K562 (cell line): ENCODE data around the gene DUOXA2. TPM values are rescaled to one million over a fixed set of nuclear protein-coding genes. Genes with fewer than 3 reads are reported as not detected.

Experiments
- ATAC-seq: fragments of 200-7000 bp; cut with Tn5 transposase; 3 replicates; pipeline ENCODE4 v1.9.1; 2020; ENCODE audit warnings: moderate library complexity
- BruUV-seq: library from RNA; stranded (reverse); fragments of 400-500 nt; replicated peaks from 2 replicates; lab custom pipeline; 2021; lab: Mats Ljungman, UMichigan
- CTCF ChIA-PET: fragments of 300-600 bp; formaldehyde crosslinking; extraction: SDS; loops from one replicate; lab custom pipeline; 2021; ENCODE audit warnings: low intra/inter-chr PET ratio; lab: Yijun Ruan, JAX
- POLR2A ChIA-PET: fragments of 300-600, 350-650 bp; sonication (Branson Sonifier 250); formaldehyde crosslinking; extraction: SDS; loops from one replicate; lab custom pipeline; 2021; ENCODE audit warnings: antibody characterized with exemption, inconsistent platforms; lab: Yijun Ruan, JAX
- DNase-seq, 4 experiments: peaks; one replicate each; pipeline versions ENCODE4 v3.0.0 to v3.0.0-alpha.2; 2011 to 2018; ENCODE audit warnings: low spot score in 3 of 4, mixed read lengths in 3 of 4; ENCODE audit errors: extremely low read depth in 1 of 4
- FAIRE-seq: peaks from 2 replicates; lab custom pipeline; 2011; peaks lifted over from hg19 to GRCh38; lab: Jason Lieb, UNC
- H2AFZ ChIP-seq: 2 replicates; pipeline ENCODE4 v1.6.0; 2011; ENCODE audit warnings: low read depth, low read length, control low read depth, inconsistent platforms
- H3K27ac ChIP-seq: fragments of 200-600 bp; 3 replicates; pipeline ENCODE4 v1.8.0; 2011; ENCODE audit warnings: low read depth, mild to moderate bottlenecking, control low read depth, inconsistent platforms, low read length, moderate library complexity, mixed read lengths; ENCODE audit errors: extremely low read depth
- H3K27me3 ChIP-seq, 2 experiments: fragments of 300-600 bp in 1 of 2; 2 replicates in 1 of 2; 3 replicates in 1 of 2; pipeline versions ENCODE4 v1.6.0 to v1.8.0; 2011; ENCODE audit warnings: inconsistent platforms in 2 of 2, low read length in 2 of 2, mild to moderate bottlenecking in 1 of 2, mixed read lengths in 1 of 2, moderate library complexity in 1 of 2; ENCODE audit not compliant: control insufficient read depth in 2 of 2, insufficient read depth in 2 of 2
- H3K36me3 ChIP-seq: fragments of 300-600 bp; 3 replicates; pipeline ENCODE4 v1.8.0; 2011; ENCODE audit warnings: mild to moderate bottlenecking, low read length, inconsistent platforms; ENCODE audit not compliant: control insufficient read depth, insufficient read depth
- H3K4me1 ChIP-seq, 2 experiments: fragments of 200-600 bp in 1 of 2; replicated peaks in 1 of 2; 2 replicates in 1 of 2; 3 replicates in 1 of 2; pipeline versions ENCODE4 v1.5.1 to v1.8.0; 2011; ENCODE audit warnings: inconsistent platforms in 2 of 2, low read length in 2 of 2, mild to moderate bottlenecking in 1 of 2, mixed read lengths in 1 of 2, moderate library complexity in 1 of 2; ENCODE audit not compliant: control insufficient read depth in 2 of 2, insufficient read depth in 2 of 2
- H3K4me2 ChIP-seq: 2 replicates; pipeline ENCODE4 v1.6.1; 2011; ENCODE audit warnings: low read length, control low read depth, inconsistent platforms, mixed read lengths; ENCODE audit not compliant: insufficient read depth
- H3K4me3 ChIP-seq: fragments of 200-600 bp; sonication (generic), shearing (Covaris generic); 2 replicates; pipeline ENCODE4 v1.5.1; 2016; ENCODE audit warnings: control low read depth, inconsistent platforms
- H3K79me2 ChIP-seq: fragments of 200-600 bp; 3 replicates; pipeline ENCODE4 v1.8.0; 2011; ENCODE audit warnings: low read length, inconsistent platforms; ENCODE audit not compliant: control insufficient read depth, insufficient read depth
- H3K9ac ChIP-seq, 2 experiments: 2 replicates each; pipeline versions ENCODE4 v1.6.0 to v1.6.1; 2011; ENCODE audit warnings: low read depth in 2 of 2, low read length in 2 of 2, control low read depth in 1 of 2, inconsistent platforms in 1 of 2, mild to moderate bottlenecking in 1 of 2, mixed read lengths in 1 of 2; ENCODE audit not compliant: insufficient read depth in 1 of 2
- H3K9me1 ChIP-seq: one replicate; pipeline ENCODE4 v1.6.0; 2011; ENCODE audit warnings: inconsistent platforms, mild to moderate bottlenecking, low read length, moderate library complexity; ENCODE audit not compliant: control insufficient read depth, insufficient read depth
- H3K9me3 ChIP-seq: replicated peaks from 2 replicates; pipeline ENCODE4 v1.5.1; 2011; ENCODE audit warnings: low read depth, low read length, inconsistent platforms; ENCODE audit not compliant: control insufficient read depth, insufficient read depth
- H4K20me1 ChIP-seq: replicated peaks from 2 replicates; pipeline ENCODE4 v1.6.1; 2011; ENCODE audit warnings: low read length, inconsistent platforms, mixed read lengths; ENCODE audit not compliant: control insufficient read depth, insufficient read depth
- COPS2 ChIP-seq: fragments of 450-650 bp; conservative IDR thresholded peaks from 2 replicates; pipeline ENCODE4 v1.6.1; 2016; ENCODE audit warnings: mild to moderate bottlenecking, moderate library complexity
- HDAC2 ChIP-seq: fragments of 450-650 bp; IDR thresholded peaks from 2 replicates; pipeline ENCODE4 v1.6.1; 2016; ENCODE audit warnings: mild to moderate bottlenecking
- RFX1 ChIP-seq: fragments of 450-650 bp; IDR thresholded peaks from 2 replicates; pipeline ENCODE4 v1.6.1; 2016; ENCODE audit warnings: mild to moderate bottlenecking, moderate library complexity
- WGBS: fragments of 100-300 bp; shearing (Covaris generic); methylation state at CpG from one replicate; pipeline ENCODE4 v1.1.6; 2016; ENCODE audit warnings: low coverage, mixed read lengths; ENCODE audit not compliant: insufficient coverage; ENCODE audit errors: missing lambda C conversion rate; 5-methylcytosine and 5-hydroxymethylcytosine counted together
- in situ Hi-C: fragments of 300-500 bp; cut with MboI; formaldehyde crosslinking; loops from 4 replicates; pipeline ENCODE4 v1.15.0; 2018; ENCODE audit warnings: inconsistent platforms, mixed read lengths
- intact Hi-C: fragments of 100-400 bp; cut with micrococcal nuclease; formaldehyde crosslinking; loops from 2 replicates; pipeline ENCODE4 v1.14.2; 2022
- polyA plus RNA-seq, 8 experiments: library from polyadenylated mRNA; depleted of rRNA in 4 of 8; stranded (reverse) in 5 of 8; unstranded in 3 of 8; fragments of >200 nt; fragmentation: Nextera tagmentation in 2 of 8; fragmentation: Illumina TruSeq in 1 of 8; extraction: Ambion mirVana in 2 of 8; extraction: Trizol in 1 of 8; gene quantifications; 2 replicates each; pipeline versions ENCODE4 v1.2.1 to v1.2.3, GENCODE V29; 2011 to 2014; ENCODE audit warnings: inconsistent platforms in 1 of 8, missing spikeins in 1 of 8
- total RNA-seq, 7 experiments: library from RNA; depleted of rRNA in 6 of 7; stranded (reverse); fragments of >200 nt in 6 of 7; fragmentation: Illumina TruSeq in 2 of 7; extraction: Trizol in 2 of 7; gene quantifications; 2 replicates each; pipeline versions ENCODE4 v1.2.1 to v1.2.3, GENCODE V29; 2011 to 2021; ENCODE audit warnings: low replicate concordance in 1 of 7
- TF ChIP-seq, protein P1 (sequence below): fragments of 450-650 bp; IDR thresholded peaks from 2 replicates; pipeline ENCODE4 v1.7.1; 2018; ENCODE audit warnings: mild to moderate bottlenecking, low read depth; ENCODE audit not compliant: partially characterized antibody

DUOXA2 gene
- total and polyA plus RNA-seq, 9 of the 15 experiments (the other 6 are each of a cell fraction or from before 2014, with no cell fraction given), result not detected

GRCh38 chr15:45141386-45141785, 27.3 kb downstream of the DUOXA2 start:
- Histone ChIP-seq H3K79me2 (no peaks in the 10 kb centered on the region), H3K9me3 (no peaks in the 10 kb centered on the region), H3K27me3 (peaks cover 14 to 34% of the 10 kb centered on the region in 2 experiments), H3K4me2 (no peak overlapping the region), H3K9me1 (no peaks in the 10 kb centered on the region), H2AFZ (no peak overlapping the region), H3K9ac (no peak overlapping the region), H3K4me1 (peaks cover 0 to 8% of the 10 kb centered on the region in 2 experiments; a peak in 2 of 5 replicates), H3K4me3 (no peak overlapping the region), H3K27ac (no peak overlapping the region), H3K36me3 (no peaks in the 10 kb centered on the region), H4K20me1 (0 out of 2 replicates have a peak, but pooled peaks cover 3% of the 10 kb centered on the region)
- POLR2A ChIA-PET, result interaction anchor here (0.6 kb wide), 1 partner anchor 60 kb away, joined by 3 read pairs; no protein-coding TSS in a partner anchor
- no peak for DNase-seq
- intact Hi-C loops (no loop called here), in situ Hi-C loops (no loop called here)
- ATAC-seq, result no peak
- no TSS peak for BruUV-seq
- no peak for TF ChIP-seq COPS2
- no peak for TF ChIP-seq RFX1
- TF ChIP-seq HDAC2, result no peak
- TF ChIP-seq, protein P1, sequence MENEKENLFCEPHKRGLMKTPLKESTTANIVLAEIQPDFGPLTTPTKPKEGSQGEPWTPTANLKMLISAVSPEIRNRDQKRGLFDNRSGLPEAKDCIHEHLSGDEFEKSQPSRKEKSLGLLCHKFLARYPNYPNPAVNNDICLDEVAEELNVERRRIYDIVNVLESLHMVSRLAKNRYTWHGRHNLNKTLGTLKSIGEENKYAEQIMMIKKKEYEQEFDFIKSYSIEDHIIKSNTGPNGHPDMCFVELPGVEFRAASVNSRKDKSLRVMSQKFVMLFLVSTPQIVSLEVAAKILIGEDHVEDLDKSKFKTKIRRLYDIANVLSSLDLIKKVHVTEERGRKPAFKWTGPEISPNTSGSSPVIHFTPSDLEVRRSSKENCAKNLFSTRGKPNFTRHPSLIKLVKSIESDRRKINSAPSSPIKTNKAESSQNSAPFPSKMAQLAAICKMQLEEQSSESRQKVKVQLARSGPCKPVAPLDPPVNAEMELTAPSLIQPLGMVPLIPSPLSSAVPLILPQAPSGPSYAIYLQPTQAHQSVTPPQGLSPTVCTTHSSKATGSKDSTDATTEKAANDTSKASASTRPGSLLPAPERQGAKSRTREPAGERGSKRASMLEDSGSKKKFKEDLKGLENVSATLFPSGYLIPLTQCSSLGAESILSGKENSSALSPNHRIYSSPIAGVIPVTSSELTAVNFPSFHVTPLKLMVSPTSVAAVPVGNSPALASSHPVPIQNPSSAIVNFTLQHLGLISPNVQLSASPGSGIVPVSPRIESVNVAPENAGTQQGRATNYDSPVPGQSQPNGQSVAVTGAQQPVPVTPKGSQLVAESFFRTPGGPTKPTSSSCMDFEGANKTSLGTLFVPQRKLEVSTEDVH, result no peak
- WGBS, result 6% methylated on average over 5 of the region's 5 CpGs
- FAIRE-seq, result no peak
- CTCF ChIA-PET, result no interaction called here
